GM18505 (cell line): ENCODE results near the gene PIP5K1B.

Experiments used
- ATAC-seq: cut with Tn5 transposase; IDR thresholded peaks from one replicate; pipeline ENCODE4 v1.9.1; 2021; ENCODE audit not compliant: unreplicated experiment
- POLR2A ChIP-seq: IDR thresholded peaks from 4 replicates; pipeline ENCODE4 v1.6.1; 2011; ENCODE audit warnings: borderline replicate concordance; ENCODE audit not compliant: insufficient read depth, insufficient read length; ENCODE audit errors: extremely low read depth

The PIP5K1B gene

DNA sequence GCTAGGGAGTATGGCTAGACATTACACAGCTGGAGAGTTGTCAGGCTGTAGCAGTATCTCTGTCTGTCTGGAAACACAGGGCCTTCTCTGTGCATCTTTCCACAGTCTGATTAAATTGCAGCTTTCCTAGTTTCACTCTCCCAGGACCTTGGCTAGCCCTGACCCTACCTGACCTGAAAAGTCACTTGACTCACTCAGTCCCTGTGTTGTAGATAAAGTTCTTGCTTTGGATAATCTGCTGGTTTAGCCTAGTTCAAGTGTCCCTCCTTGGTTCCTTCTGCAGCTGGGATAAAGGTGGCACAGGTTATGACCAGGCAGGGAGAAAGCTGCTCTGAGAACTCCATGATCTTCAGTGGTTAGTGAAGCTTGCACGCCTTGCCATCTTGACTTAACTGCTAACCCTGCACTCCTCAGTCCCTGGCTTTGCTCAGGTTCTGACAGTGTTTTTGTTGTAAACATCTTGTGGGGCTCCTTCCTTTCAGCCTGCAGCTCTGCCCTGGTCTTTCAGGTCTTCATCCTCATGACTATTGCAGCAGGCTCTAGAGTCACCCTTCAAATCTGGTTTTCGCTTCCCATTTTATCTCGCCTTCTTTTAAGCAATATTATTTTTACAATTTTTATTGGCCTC, 101.0 kb downstream of the PIP5K1B start:
- TF ChIP-seq POLR2A = no peak
- ATAC-seq = no peak

DNA sequence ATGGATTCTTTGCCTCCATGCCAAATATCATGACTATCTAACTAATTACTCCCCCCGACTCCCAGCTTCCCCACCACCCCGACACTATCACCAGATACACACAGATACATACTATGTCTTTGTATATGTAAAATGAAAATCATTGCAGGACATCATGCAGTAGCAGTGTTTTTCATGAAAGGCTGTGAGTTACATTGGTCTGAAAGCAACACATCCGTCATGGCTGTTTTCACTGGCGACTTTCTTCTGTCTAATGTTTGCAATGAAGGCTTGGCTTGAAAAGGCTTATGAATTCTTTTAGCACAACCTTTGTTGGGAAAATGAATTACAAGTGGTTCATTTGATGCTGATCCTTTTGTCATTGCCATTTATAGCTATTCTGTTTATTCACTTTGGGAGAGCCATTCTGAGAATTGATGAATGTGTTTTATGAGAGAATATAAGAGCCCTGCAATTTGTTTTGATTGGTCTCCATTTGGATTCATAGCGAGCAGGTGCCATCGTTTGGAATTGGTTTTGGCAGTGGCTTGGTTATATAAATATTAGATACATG, 103.4 kb downstream of the PIP5K1B start:
- no peak for ATAC-seq

DNA sequence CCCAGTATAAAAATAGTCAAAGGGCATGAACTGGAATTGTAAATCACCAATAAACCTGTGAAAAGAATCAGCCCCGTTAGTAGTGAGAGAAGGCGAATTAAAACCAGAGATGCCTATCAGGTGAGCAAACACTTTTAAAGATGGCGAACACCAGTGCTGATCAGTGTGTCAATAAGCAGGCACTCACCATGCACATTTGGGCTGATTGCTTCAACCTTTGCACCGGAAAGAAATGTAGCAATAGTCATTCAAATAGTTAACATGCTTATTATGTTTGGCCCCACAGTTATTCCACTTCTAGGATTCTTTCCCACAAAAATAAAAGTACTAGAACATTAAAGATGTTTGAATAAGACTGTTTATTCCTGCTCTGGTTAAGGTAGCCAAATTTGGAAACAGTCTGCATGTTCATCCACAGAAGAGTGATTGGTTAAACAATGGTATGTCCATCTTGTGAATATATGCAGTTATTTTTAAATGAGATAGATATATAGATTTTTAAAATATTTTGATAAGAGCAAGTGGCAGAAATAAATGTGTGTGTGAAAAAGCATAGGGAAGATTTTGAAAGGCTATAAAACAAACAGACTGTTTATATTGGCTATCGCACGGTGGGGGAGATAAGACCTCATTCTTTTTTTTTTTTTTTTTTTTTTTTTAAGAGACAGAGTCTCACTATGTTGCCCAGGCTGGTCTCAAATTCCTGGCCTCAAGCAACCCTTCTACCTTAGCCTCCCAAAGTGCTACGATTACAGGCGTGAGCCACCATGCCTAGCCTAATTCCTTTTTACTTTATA, 112.2 kb downstream of the PIP5K1B start:
- ATAC-seq = no peak
- TF ChIP-seq POLR2A = no peak

More for the DNA sequence above, 103.4 kb downstream of the PIP5K1B start:
- no peak for TF ChIP-seq POLR2A

DNA sequence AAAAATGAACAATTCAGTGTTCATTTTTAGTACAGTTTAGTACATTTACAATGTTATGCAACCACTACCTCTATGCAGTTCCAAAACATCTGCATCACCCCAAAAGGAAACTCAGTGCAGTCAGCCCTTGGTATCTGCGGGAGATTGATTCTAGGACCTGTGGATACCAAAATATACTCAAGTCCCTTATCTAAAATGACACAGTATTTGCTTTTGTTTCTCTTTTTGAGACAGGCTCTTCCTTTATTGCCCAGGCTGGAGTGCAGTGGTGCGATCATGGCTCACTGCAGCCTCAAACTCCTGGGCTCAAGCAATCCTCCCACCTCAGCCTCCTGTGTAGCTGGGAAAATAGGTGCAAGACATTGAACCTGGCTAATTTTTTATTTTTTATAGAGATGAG, 114.0 kb downstream of the PIP5K1B start:
- ATAC-seq = no peak
- TF ChIP-seq POLR2A = no peak

DNA sequence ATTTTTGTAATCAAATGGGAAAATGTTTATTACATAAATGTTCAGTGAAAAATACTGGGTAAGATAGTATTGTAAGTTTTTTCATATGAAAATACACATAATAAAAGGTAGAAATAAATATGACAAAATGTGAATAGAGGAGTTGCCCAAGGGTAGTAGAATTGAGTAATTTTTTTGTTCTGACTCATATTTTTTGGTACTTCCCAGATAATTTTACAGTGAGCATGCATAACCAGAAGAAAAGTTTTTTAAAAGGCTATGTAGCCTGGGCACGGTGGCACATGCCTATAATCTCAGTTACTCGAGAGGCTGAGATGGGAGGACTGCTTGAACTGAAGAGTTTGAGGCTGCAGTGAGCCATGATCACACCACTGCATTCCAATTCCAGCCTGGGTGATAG, 116.9 kb downstream of the PIP5K1B start:
- no peak for TF ChIP-seq POLR2A
- no peak for ATAC-seq

DNA sequence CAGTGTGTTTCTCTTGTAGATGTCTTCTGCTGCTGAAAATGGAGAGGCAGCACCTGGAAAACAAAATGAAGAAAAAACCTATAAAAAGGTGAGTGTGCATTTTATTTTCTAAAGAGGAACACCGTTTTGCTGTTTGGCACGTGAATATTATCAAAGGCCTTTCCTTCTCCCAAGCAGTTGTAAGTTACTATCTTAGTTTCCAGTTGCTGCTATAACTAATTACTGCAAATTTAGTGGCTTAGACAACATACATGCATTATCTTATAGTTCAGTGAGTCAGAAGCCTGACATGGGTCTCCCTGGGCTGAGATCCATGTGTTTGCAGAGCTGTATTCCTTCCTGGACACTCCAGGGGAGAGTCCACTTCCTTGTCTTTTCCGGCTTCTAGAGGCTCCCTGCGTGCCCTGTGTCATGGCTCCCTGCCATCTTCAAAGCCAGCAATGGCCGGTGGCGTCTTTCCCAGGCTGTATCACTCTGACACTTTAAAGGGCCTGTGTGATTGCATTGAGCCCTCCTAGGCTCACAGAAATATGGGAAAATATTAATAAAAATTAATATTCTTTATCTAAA, 117.6 kb downstream of the PIP5K1B start:
- ATAC-seq = no peak
- TF ChIP-seq POLR2A = no peak

DNA sequence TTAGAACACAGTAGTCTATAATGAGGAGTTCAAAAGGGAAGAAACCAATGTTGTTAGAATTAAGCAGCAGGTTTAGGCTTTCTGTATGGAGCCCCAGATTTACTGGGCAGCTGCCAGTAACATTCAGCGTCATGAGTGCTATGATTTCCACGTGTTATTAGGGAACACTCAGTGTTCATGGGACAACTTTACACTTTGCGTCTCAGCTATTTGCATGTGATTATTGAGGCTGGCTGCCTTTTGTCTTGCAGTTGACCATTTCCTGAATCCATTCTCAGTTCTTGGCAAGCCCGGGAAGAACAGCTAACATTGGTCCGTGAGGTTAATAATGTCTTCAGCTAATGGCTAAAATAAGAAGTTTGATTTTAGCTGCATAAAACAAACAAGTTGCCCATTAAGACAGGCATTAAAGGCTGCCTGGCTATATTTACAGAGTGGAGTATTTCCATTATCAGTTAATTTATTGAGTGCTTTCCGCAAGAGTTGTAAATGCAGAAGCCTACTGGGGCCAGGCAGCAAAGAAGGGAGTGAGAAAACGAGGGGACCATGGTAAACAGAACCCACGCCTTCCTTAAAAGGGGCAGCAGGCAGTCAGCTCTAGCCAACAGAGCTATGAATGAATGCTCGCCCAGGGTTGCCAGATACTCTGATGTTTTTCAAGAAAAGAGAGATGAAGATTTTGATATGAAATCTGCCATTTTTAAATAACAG, 120.9 kb downstream of the PIP5K1B start:
- TF ChIP-seq POLR2A = no peak
- no peak for ATAC-seq

DNA sequence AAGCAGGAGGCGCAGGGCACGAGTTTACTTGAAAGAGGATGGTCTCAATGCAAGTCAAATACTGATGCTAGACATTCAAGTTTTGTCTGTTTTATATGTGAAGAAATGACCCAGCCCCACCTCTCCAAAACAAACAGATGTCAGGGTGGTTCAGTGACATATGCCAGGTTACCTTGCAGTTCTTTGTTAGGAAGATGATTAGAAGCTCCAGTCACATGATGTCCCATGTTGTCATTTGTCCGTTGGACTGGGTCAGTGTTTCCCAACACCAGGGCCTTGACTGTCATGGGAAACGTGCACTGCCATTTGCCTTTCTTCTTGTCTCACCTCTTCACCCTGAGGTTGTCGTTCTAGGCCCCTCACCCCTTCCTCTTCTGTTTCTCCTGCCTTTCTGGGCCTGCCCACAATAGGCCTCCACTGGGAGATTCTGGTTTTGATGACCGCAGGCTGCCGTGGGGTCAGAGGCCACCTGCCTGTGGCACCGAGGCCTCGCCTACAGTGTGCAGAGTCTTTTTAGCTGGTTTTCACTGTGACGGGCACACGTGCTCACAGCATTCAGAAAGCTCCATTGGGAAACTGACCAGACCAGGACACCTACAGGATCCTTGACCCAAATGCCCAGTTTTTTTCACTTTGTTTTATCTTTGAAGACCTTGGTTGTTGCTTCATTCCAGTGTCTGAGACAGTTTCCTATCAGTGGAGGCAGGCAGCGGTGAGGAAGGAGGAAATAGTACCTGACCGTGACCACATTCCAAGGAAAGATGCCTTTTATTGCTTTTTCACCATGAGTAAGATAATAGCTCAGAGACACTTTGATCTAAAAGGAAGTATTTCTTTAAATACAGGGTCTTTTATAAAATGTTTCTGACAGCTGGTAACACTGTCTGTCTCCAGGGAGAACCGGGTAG, 123.1 kb downstream of the PIP5K1B start:
- no peak for TF ChIP-seq POLR2A
- ATAC-seq = no peak

DNA sequence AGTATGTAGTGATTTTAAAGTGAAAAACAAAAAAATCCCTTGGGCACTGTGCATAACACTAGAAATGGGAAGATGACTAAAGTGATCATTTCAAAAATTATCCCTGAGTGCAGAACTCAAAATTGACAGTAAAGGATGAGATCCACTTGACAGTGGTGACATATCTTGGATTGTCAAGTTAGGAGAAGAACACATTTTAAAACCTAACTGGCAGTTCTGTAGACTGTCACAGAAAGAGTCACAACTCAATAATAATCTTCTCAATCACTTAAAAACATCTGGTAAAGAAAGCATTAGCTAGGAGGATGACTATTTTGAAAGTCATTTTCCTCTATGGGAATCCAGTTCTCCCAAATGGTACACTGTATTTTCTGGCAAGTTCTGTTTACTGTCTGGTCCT, 127.1 kb downstream of the PIP5K1B start:
- no peak for ATAC-seq
- no peak for TF ChIP-seq POLR2A

DNA sequence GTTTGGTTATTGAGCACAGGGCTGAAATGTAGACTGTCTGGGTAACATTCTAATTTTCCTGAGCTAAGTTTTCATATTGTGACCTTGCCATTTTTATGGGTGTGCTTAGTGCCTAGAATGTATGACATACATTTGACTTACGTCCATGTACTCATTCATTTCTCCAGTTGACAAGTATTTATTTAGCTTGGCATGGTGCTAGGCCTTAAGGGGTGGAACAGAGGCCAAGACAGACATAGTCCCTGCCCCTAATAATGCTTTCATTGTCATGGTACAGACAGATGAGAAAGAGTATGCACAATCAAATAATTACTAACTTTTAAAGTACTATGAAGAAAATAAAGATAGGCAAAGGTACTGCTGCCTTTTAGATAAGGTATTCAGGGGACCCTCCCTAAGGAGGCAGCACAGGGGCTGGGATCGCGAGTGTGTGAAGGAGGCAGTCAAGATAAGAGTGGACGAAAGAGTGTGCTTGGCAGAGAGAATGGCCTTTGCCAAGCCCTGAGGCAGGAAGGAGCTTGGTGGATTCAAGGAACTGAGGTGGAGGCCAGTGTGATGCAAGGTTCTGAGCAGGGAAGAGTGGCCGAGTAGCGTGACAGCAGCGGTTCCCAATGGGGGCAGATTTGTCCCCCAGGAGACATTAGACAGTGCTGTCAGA, 128.0 kb downstream of the PIP5K1B start:
- no peak for ATAC-seq

DNA sequence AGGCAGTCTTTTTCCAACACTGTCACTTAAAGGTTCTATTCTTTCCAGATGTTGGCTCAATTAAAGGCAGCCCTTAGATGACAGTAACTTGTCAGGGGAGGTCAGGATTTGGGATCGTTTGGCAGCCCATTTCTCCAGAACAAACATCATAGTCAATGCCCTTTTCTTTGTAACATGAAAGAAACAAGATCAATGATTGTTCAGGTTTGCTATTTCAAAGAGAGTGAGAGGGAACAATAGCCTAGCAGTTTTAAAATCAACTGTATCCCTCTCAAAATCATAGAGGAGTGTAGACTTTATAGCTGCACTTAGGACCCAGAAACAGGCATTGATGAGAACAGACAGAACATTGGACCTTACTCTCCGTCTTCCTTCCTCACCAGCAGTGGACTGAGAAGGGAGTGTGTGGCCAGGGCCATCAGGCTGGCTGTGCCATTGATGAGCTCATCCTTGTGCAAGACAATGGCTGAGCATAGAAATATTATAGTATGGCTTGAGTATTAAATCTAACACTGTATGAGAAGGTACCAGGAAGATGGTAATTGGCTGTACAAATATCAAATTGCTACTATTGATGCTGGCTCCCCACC, 130.0 kb downstream of the PIP5K1B start:
- no peak for TF ChIP-seq POLR2A
- ATAC-seq = no peak

More for the DNA sequence above, 128.0 kb downstream of the PIP5K1B start:
- no peak for TF ChIP-seq POLR2A
